ENCODE data around the gene UBN2. TPM values are rescaled to one million over a fixed set of nuclear protein-coding genes. Genes with fewer than 3 reads are reported as not detected.

UBN2 gene
- total RNA-seq, 1 experiment from 2014 or later = 39.0 TPM

- TF ChIP-seq, protein P1, sequence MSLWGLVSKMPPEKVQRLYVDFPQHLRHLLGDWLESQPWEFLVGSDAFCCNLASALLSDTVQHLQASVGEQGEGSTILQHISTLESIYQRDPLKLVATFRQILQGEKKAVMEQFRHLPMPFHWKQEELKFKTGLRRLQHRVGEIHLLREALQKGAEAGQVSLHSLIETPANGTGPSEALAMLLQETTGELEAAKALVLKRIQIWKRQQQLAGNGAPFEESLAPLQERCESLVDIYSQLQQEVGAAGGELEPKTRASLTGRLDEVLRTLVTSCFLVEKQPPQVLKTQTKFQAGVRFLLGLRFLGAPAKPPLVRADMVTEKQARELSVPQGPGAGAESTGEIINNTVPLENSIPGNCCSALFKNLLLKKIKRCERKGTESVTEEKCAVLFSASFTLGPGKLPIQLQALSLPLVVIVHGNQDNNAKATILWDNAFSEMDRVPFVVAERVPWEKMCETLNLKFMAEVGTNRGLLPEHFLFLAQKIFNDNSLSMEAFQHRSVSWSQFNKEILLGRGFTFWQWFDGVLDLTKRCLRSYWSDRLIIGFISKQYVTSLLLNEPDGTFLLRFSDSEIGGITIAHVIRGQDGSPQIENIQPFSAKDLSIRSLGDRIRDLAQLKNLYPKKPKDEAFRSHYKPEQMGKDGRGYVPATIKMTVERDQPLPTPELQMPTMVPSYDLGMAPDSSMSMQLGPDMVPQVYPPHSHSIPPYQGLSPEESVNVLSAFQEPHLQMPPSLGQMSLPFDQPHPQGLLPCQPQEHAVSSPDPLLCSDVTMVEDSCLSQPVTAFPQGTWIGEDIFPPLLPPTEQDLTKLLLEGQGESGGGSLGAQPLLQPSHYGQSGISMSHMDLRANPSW (CRISPR knock-in tag; conservative IDR thresholded peaks at IDR 0.05; ENCODE audit: low read depth) = no peak
- TF ChIP-seq PREB (CRISPR knock-in tag; IDR thresholded peaks at IDR 0.05; ENCODE audit: borderline replicate concordance) (no peak), ZNF671 (CRISPR knock-in tag; IDR thresholded peaks at IDR 0.05) (no peak), GRHL2 (CRISPR knock-in tag; IDR thresholded peaks at IDR 0.05; ENCODE audit: insufficient replicate concordance, severe bottlenecking) (no peak), ATF1 (CRISPR knock-in tag; IDR thresholded peaks at IDR 0.05) (no peak), IRF1 (CRISPR knock-in tag; IDR thresholded peaks at IDR 0.05) (no peak), ZNF425 (CRISPR knock-in tag; conservative IDR thresholded peaks at IDR 0.05) (no peak), NFYB (CRISPR knock-in tag; conservative IDR thresholded peaks at IDR 0.05; ENCODE audit: low read depth) (peak; percentile 88), JAZF1 (CRISPR knock-in tag; IDR thresholded peaks at IDR 0.05) (no peak)
Observed at GRCh38 chr7:139341776-139342226, 110.8 kb downstream of the UBN2 start (continued).

GRCh38 chr7:139345042-139345441 lies 114.0 kb downstream of the UBN2 start:
- ChIA-PET CTCF (no interaction called here), POLR2A (no interaction called here)
- Mint-ChIP-seq H3K27me3 (ENCODE audit: low read depth) (peaks cover 5% of the 10 kb centered on the region), H3K36me3 (peaks cover 16% of the 10 kb centered on the region), H3K4me3 (no peak overlapping the region), H3K4me1 (peaks cover 7% of the 10 kb centered on the region), H3K27ac (no peak overlapping the region), H3K9me3 (no peaks in the 10 kb centered on the region)
- DNase-seq (ENCODE audit: low spot score) (no peak), ATAC-seq (no peak)
- no peak for TF ChIP-seq CREM (CRISPR knock-in tag; IDR thresholded peaks at IDR 0.05)
- TF ChIP-seq ZNF317 (CRISPR knock-in tag; IDR thresholded peaks at IDR 0.05; ENCODE audit: borderline replicate concordance, low read depth) = no peak

DNA sequence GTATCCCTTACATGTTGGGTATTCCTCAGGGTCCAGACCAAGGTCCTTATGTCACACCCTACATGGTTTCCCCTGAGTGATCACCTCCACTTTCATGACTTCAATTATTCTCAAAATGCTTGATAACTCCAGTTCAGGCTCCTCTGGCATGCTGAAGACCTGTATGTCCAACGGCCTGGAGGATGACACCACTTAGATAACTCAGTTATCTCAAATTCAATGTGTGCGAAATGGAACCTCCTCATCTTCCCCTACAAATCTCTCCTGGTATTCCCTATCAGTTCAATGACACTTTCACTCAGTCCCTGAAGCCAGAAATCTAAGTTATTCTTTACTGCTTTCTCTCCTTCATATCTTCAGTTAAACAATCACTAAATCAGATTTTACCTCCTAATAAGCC lies 120.0 kb downstream of the UBN2 start:
- H3K27ac Mint-ChIP-seq = no peak overlapping the region
- no peaks in the 10 kb centered on the region for H3K27me3 Mint-ChIP-seq (ENCODE audit: low read depth)

More for the DNA sequence above, 120.0 kb downstream of the UBN2 start:
- no peaks in the 10 kb centered on the region for H3K4me1 Mint-ChIP-seq
- H3K4me3 Mint-ChIP-seq = no peak overlapping the region
- ChIA-PET CTCF (interaction anchor here (1.4 kb wide), 1 partner anchor 11 kb away, joined by 3 read pairs; no protein-coding TSS in a partner anchor), POLR2A (no interaction called here)
- ATAC-seq (no peak), DNase-seq (ENCODE audit: low spot score) (no peak)
- no peak for TF ChIP-seq MYBL2 (CRISPR knock-in tag; IDR thresholded peaks at IDR 0.05)
- no peak for TF ChIP-seq NFYB (CRISPR knock-in tag; conservative IDR thresholded peaks at IDR 0.05; ENCODE audit: low read depth)
- no peak for TF ChIP-seq ZNF317 (CRISPR knock-in tag; IDR thresholded peaks at IDR 0.05; ENCODE audit: borderline replicate concordance, low read depth)
- TF ChIP-seq ERG (CRISPR knock-in tag; IDR thresholded peaks at IDR 0.05) = no peak
- TF ChIP-seq ZBTB43 (CRISPR knock-in tag; IDR thresholded peaks at IDR 0.05) = no peak
- TF ChIP-seq NR1H2 (CRISPR knock-in tag; IDR thresholded peaks at IDR 0.05) = no peak
- TF ChIP-seq, protein P2, sequence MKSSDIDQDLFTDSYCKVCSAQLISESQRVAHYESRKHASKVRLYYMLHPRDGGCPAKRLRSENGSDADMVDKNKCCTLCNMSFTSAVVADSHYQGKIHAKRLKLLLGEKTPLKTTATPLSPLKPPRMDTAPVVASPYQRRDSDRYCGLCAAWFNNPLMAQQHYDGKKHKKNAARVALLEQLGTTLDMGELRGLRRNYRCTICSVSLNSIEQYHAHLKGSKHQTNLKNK (CRISPR knock-in tag; IDR thresholded peaks at IDR 0.05) = no peak
- TF ChIP-seq ATF6 (CRISPR knock-in tag; IDR thresholded peaks at IDR 0.05) = no peak
- no peak for TF ChIP-seq FOXP1 (CRISPR knock-in tag; IDR thresholded peaks at IDR 0.05; ENCODE audit: borderline replicate concordance)
- no peak for TF ChIP-seq ZNF138 (CRISPR knock-in tag; conservative IDR thresholded peaks at IDR 0.05)
- no peak for TF ChIP-seq ZNF416 (CRISPR knock-in tag; IDR thresholded peaks at IDR 0.05)
- no peak for TF ChIP-seq TCF7 (CRISPR knock-in tag; IDR thresholded peaks at IDR 0.05; ENCODE audit: low read depth)
- peaks cover 8% of the 10 kb centered on the region for H3K36me3 Mint-ChIP-seq
- no peaks in the 10 kb centered on the region for H3K9me3 Mint-ChIP-seq
